ENCODE results near the gene OR10AD1. TPM values are rescaled to one million over a fixed set of nuclear protein-coding genes. Genes with fewer than 3 reads are reported as not detected.
"Not testable (repeated sequence)": the region's sequence is repeated elsewhere in the genome, so short reads cannot be mapped to it uniquely, and the experiment has no call there.

Gene OR10AD1
- total RNA-seq = not detected
- long read RNA-seq = 0 reads

DNA sequence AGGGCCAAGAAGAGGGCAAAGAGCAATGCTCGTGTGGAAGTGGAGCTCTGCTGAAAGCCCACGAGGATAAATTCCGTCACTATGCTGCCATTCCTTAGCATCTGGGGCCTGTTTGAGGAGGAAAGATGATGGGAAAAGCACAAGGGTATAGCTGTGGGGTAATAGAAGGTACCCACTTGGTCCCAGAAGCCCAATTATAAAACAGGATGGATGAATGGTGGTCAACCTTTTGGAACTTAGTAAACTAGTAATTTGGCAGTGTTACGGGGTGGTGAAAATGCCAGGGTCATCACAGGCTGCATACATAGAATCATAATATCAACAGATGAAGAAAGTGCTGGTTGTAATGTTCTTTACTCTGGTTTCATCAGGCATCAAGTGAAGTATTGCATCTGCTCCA is at the start of gene OR10AD1:
Gene OR10AD1, minus strand, starts transcription at position 101 of the 400 bp plus-strand sequence. Its CDS starts 0 bp downstream, at position 101.
- intact Hi-C loops (cut with DNase I) = no loop called here
- ATAC-seq (no peak), DNase-seq (ENCODE audit: missing footprints) (no peak)

- ATAC-seq (no peak), DNase-seq (ENCODE audit: missing footprints) (no peak)
- intact Hi-C loops (cut with DNase I) = no loop called here
These were observed 44.3 kb upstream of the OR10AD1 start for GRCh38 chr12:48247181-48247966.

DNA sequence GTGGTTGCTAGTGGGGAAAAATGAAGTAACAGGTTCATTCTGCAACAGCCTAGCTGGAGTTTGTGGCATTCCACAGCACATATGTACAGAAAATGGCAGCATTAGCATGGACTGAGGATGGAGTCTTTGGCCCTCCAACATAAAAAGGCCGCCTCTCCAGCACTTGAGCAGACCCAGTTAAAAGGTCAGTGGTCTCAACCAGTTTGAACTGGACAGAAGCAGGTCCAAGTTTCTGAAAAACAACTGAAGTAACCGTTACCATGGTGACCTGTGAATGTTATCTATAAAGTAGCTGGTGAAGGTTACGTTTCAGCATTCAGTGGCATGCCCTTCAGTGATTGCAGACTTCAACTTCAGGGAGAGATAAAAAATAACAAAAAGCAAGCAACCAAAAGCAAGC is 34.1 kb upstream of the OR10AD1 start:
- ATAC-seq = no peak
- no peak for DNase-seq (ENCODE audit: missing footprints)
- intact Hi-C loops (cut with DNase I) = no loop called here

DNA sequence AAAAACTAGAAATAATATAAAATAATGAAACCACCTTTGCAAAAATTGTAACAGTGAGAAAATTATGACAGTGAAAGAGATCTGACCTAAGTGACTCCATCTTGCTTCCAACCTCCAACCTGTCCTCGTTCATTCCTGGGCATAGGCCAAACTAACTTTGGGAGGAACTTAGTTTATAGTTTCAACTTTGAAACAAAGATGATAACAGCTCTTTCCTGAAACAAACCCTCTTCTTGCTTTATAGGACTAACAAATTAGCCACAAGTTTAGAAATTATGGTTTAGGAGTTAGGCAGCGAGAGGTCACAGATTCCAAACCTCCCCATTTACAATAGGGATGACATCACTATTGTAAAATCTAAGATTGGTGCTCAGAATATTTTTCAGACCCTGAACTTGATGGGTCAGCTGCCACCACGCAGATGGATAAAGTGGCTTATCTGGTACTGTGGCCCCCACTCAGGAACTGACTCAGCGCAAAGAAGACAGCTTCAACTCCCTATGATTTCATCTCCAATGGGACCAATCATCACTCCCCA is 32.8 kb upstream of the OR10AD1 start:
- ATAC-seq (no peak), DNase-seq (ENCODE audit: missing footprints) (no peak)
- intact Hi-C loops (cut with DNase I) = no loop called here

DNA sequence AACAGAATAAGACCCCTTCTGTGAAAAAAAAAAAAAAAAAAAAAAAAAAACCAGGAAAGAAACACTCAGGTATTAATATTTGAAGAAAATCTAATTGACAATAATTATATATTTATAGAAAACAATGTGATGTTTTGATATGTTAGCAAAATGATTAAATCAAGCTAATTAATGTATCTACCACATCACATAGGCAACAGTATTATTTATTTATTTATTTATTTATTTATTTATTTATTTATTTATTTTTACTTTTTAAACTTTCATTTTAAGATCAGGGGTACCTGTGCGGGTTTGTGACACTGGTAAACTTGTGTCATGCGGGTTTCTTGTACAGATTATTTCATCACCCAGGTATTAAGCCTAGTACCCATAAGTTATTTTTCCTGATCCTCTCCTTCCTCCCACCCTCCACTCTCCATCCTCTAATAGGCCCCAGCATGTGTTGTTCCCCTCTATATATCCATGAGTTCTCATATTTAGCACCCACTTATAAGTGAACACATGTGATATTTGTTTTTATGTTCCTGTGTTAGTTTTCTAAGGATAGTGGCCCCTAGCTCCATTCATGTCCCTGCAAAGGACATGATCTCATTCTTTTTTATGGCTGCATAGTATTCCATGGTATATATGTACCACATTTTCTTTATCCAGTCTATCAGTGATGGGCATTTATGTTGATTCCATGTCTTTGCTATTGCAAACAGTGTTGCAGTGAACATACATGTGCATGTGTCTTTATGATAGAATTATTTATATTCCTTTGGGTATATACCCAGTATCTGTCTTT is 28.3 kb upstream of the OR10AD1 start:
- ATAC-seq; intact Hi-C loops (cut with DNase I); DNase-seq (ENCODE audit: missing footprints): not testable (repeated sequence)

- intact Hi-C loops (cut with DNase I); ATAC-seq; DNase-seq (ENCODE audit: missing footprints): not testable (repeated sequence)
These were observed 21.4 kb upstream of the OR10AD1 start for GRCh38 chr12:48224533-48224932.

DNA sequence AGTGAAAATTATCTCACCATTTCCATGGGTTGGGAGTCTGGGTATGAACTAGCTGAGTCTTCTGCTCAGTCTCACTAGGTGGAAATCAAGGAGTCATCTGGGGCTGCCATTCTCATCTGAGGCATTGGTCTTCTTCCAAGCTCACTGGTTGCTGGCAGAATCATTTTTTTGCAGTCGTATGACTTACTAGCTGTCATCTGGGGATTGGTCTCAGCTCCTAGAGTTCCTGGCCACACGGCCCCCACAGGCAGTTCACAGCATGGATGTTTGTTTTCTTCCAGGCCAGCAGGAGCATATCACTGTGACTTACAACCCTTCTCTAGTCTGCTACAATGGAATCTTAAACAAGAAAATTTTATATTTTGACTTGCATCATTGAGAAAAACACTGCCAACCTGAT is 18.6 kb upstream of the OR10AD1 start:
- DNase-seq (ENCODE audit: missing footprints) (no peak), ATAC-seq (no peak)
- intact Hi-C loops (cut with DNase I) = no loop called here

- no peak for ATAC-seq
- DNase-seq (ENCODE audit: missing footprints) = no peak
- intact Hi-C loops (cut with DNase I) = no loop called here
These were observed 17.6 kb upstream of the OR10AD1 start for GRCh38 chr12:48220701-48221100.

DNA sequence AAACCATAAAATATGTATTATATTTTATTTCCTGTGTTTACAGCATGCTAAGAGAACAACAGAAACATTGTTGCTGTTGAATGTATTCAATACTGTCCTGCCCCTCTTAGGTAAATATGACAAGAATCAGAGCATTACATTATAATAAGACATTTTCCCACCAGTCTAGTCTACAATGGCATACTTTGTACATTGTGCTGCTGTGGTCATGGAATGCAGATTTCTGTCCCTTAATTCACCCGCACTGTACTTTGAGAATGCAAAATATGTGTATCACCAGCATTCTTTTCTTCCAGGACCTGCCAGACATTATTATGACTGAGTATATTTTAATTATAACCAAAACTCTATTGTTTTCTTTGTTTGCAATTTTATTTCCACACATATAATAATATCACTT is 16.5 kb upstream of the OR10AD1 start:
- intact Hi-C loops (cut with DNase I) = no loop called here
- ATAC-seq (no peak), DNase-seq (ENCODE audit: missing footprints) (no peak)

- intact Hi-C loops (cut with DNase I) = no loop called here
- ATAC-seq = no peak
- DNase-seq (ENCODE audit: missing footprints) = no peak
These were observed 13.7 kb upstream of the OR10AD1 start for GRCh38 chr12:48216785-48217184.

DNA sequence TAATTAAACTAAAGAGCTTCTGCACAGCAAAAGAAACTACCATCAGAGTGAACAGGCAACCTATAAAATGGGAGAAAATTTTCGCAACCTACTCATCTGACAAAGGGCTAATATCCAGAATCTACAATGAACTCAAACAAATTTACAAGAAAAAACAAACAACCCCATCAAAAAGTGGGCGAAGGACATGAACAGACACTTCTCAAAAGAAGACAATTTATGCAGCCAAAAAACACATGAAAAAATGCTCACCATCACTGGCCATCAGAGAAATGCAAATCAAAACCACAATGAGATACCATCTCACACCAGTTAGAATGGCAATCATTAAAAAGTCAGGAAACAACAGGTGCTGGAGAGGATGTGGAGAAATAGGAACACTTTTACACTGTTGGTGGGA is 6.4 kb upstream of the OR10AD1 start:
- DNase-seq (ENCODE audit: missing footprints) = not testable (repeated sequence)

GRCh38 chr12:48202766-48203165 is 326 bp downstream of the OR10AD1 start:
- intact Hi-C loops (cut with DNase I) = no loop called here
- ATAC-seq (no peak), DNase-seq (ENCODE audit: missing footprints) (no peak)

More for the DNA sequence above, 6.4 kb upstream of the OR10AD1 start:
- ATAC-seq; intact Hi-C loops (cut with DNase I): not testable (repeated sequence)

DNA sequence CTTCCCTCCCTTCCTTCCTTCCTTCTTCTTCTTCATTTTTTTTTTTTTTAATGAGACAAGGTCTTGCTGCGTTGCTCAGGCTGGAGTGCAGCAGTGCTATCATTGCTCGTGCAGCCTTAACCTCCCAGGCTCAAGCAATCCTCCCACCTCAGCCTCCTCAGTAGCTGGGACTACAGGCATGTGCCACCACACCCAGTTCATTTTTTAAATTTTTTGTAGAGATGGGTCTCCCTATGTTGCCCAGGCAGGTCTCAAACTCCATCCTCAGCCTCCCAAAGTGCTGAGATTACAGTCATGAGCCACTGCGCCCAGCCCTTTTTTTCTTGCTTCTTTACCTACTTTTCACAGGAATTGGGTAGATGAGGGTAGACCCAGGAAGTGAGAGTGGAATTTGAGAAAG is 1.6 kb downstream of the OR10AD1 start:
- DNase-seq (ENCODE audit: missing footprints) (no peak), ATAC-seq (no peak)
- intact Hi-C loops (cut with DNase I) = no loop called here

DNA sequence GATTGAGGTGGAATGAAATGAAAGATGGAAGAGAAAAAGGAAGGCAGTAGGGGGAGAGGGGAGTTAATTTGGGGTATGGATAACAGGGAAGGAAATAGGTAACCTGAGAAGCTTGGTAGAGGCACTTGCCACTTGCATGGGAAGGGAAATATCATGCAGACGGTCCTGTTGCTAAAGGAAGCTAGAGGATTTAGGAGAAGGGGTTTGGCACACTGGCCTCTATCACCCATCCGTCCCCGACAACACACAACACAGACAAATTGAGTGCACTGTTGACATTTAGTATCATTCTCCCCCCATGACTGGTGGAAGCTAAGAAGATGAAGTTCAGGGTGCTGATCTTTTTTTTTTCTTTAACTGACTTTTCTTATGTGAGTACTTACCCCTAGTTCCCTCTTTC is 2.0 kb downstream of the OR10AD1 start:
- DNase-seq (ENCODE audit: missing footprints) (no peak), ATAC-seq (no peak)
- intact Hi-C loops (cut with DNase I) = no loop called here

DNA sequence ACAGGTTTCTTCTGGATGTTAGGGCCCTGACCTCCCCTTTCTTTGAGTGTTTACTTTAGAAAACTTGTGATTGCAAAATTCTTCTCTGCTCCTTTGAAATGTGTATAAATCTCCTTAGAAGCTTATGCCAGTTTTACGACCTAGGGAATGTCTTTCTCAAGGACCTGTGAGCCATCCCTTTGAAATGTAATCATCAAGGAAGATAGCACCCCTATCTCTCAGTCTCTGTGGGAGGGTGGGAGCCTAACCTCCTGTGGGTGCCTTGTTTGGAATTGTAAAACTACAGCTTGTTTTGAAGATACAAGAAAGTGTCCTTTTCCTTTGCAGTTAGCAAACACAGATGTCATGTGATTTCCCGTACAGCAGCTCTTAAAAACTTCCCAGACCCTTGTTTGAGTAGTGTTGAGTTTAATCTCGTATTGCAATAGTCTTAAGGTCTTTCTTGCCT is 3.3 kb downstream of the OR10AD1 start:
- DNase-seq (ENCODE audit: missing footprints) (no peak), ATAC-seq (no peak)
- intact Hi-C loops (cut with DNase I) = loop anchor here (5.0 kb wide), 1 partner anchor 98 kb away; no protein-coding TSS in a partner anchor

- intact Hi-C loops (cut with DNase I) = loop anchor here (5.0 kb wide), 1 partner anchor 98 kb away; no protein-coding TSS in a partner anchor
- ATAC-seq = no peak
- no peak for DNase-seq (ENCODE audit: missing footprints)
These were observed 4.1 kb downstream of the OR10AD1 start for GRCh38 chr12:48198985-48199384.

DNA sequence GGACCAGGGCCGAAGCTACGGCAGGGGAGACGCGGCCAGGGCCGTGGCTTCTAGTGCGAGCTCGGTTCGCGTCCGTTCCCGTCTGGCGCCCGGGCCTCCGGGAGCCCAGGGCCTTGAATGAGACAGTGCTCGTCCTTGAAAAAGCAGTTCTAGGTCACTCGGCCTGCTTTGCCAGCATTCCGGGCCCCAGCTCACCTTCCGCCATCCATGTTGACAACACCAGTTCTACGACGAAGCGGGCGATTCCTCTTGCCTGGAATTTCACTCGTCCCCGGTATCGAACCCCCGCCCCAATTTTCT is 4.5 kb downstream of the OR10AD1 start:
- ATAC-seq = peak; percentile 61
- intact Hi-C loops (cut with DNase I) = loop anchor here (5.0 kb wide), 1 partner anchor 99 kb away; no protein-coding TSS in a partner anchor
- no peak for DNase-seq (ENCODE audit: missing footprints)

DNA sequence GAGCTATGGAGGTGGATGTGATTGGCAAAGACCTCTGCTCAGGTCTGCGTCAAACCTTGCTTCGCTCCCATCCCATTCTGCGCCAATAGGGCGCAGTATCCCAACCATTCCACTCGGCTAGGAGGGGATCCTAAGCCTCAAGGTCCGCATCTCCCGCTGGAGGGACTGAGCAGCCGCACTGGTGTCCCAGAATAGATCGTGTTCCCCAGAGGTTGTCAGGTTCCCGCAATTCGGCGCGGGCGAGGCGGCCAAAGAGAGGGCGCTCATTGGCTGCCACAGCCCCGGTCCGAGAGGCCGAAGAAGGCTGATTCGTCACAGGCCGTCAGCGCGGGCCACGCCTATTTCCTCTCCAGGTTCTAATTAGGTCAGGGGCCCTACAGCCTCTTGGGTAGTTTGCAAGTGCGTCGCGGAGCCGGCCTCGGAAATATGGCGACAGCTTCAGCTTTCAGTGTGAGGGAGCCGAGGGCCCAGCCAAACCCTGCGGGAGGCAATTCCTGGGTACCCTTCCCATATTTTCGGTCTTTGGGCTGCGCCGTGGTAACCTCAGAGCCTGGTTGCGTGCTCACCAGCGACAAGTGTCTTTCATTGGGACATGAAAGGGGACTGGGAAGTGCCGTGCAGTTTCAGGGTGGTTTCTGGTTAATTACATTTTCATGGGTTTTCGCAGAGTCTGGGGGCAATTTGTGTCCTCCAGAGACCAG is 5.0 kb downstream of the OR10AD1 start:
- intact Hi-C loops (cut with DNase I) = loop anchor here (2.0 to 5.0 kb wide), 2 partner anchors 99 to 153 kb away; partner anchors contain the start of gene ZNF641
- ATAC-seq = peak; percentile 99
- peak; percentile 99 for DNase-seq (ENCODE audit: missing footprints)

DNA sequence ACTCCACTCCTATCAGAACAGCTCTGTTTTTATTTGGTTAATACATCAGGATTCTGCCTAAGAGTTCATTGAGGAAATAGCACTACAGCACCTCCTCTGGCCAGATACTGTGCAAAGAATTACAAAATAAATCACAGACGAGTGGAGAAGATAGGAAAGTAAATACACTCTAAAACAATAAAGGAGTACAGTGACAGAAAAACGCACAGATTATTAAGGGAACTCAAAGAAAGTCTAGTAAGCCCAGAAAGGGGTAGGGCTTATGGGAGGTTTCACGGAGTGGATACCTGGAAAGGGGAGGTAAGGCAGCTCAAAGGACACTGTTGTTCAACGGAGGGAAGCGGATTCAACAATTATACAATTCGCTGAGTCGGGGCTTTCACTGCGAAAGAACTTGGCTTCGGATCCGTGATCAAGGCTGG is 5.5 kb downstream of the OR10AD1 start:
- DNase-seq (ENCODE audit: missing footprints) (no peak), ATAC-seq (peak; percentile 40)
- intact Hi-C loops (cut with DNase I) = loop anchor here (2.0 to 5.0 kb wide), 2 partner anchors 100 to 153 kb away; partner anchors contain the start of gene ZNF641
